ENCODE measurements around the gene DNAJA2. TPM values are rescaled to one million over a fixed set of nuclear protein-coding genes. Genes with fewer than 3 reads are reported as not detected.

The DNAJA2 gene
- total and polyA plus RNA-seq, 9 of the 15 experiments (the other 6 are each of a cell fraction or from before 2014, with no cell fraction given), result 24.1 to 75.9 (median 50.7) TPM

- TF ChIP-seq MBD1 (CRISPR knock-in tag; IDR thresholded peaks at IDR 0.05) (no peak), PBX2 (CRISPR knock-in tag; IDR thresholded peaks at IDR 0.05; ENCODE audit: low read depth) (no peak), PBX2 (tag; conservative IDR thresholded peaks at IDR 0.05; ENCODE audit: low read depth) (no peak), NCOA6 (IDR thresholded peaks at IDR 0.05) (no peak), SIN3B (IDR thresholded peaks at IDR 0.05; ENCODE audit: low read depth) (no peak)
Observed at GRCh38 chr16:46986896-46987295, 13.4 kb upstream of the DNAJA2 start (continued).

GRCh38 chr16:46986438-46986837 is 13.0 kb upstream of the DNAJA2 start:
- H3K4me2 ChIP-seq (ENCODE audit: insufficient read depth, low read length), result no peak overlapping the region
- no peaks in the 10 kb centered on the region for H3K9me3 ChIP-seq (replicated peaks; ENCODE audit: control insufficient read depth, insufficient read depth, low read depth, low read length)
- H3K27me3 ChIP-seq (ENCODE audit: control insufficient read depth in 2 of 2, insufficient read depth in 2 of 2, low read length in 2 of 2), result peaks cover 23% of the 10 kb centered on the region in 2 experiments
- no peak for ATAC-seq
- FAIRE-seq, result no peak
- intact Hi-C loops (cut with micrococcal nuclease), result no loop called here
- in situ Hi-C loops (cut with MboI), result no loop called here
- no peak overlapping the region for H3K27ac ChIP-seq (ENCODE audit: extremely low read depth, low read depth, low read length)
- ChIA-PET POLR2A (interaction anchor here (0.6 to 1.2 kb wide), 3 partner anchors 13 to 639 kb away, joined by 3 to 7 read pairs (median 3); partner anchors contain the start of gene DNAJA2), CTCF (ENCODE audit: low intra/inter-chr PET ratio) (no interaction called here)
- H3K9me1 ChIP-seq (ENCODE audit: control insufficient read depth, insufficient read depth, low read length), result no peaks in the 10 kb centered on the region
- no peak overlapping the region for H3K9ac ChIP-seq (ENCODE audit: insufficient read depth in 1 of 2, low read depth in 2 of 2, low read length in 2 of 2)
- H4K20me1 ChIP-seq (replicated peaks; ENCODE audit: control insufficient read depth, insufficient read depth, low read length), result no peaks in the 10 kb centered on the region
- H3K4me1 ChIP-seq (replicated peaks in 1 of 2; ENCODE audit: control insufficient read depth in 2 of 2, insufficient read depth in 2 of 2, low read length in 2 of 2), result no peaks in the 10 kb centered on the region
- WGBS (ENCODE audit: insufficient coverage, low coverage, missing lambda C conversion rate), result 0% methylated on average over 3 of the region's 3 CpGs
- no peak overlapping the region for H2AFZ ChIP-seq (ENCODE audit: low read depth, low read length)
- H3K79me2 ChIP-seq (ENCODE audit: control insufficient read depth, insufficient read depth, low read length), result no peaks in the 10 kb centered on the region
- BruUV-seq (replicated peaks), result no TSS peak
- H3K36me3 ChIP-seq (ENCODE audit: control insufficient read depth, insufficient read depth, low read length), result no peaks in the 10 kb centered on the region
- H3K4me3 ChIP-seq, result no peak overlapping the region
- no peak for DNase-seq (ENCODE audit: extremely low read depth in 1 of 4, low spot score in 3 of 4)
- no peak for TF ChIP-seq MYNN (IDR thresholded peaks at IDR 0.05)
- no peak for TF ChIP-seq MYNN (CRISPR knock-in tag; IDR thresholded peaks at IDR 0.05)
- TF ChIP-seq RBBP5 (IDR thresholded peaks at IDR 0.05; ENCODE audit: borderline replicate concordance, insufficient read depth, low read length, poor library complexity, severe bottlenecking), result no peak
- no peak for TF ChIP-seq MBD1 (CRISPR knock-in tag; IDR thresholded peaks at IDR 0.05)
- TF ChIP-seq ZNF277 (CRISPR knock-in tag; IDR thresholded peaks at IDR 0.05; ENCODE audit: borderline replicate concordance), result no peak
- TF ChIP-seq NRF1 (conservative IDR thresholded peaks at IDR 0.05 in 1 of 2, IDR thresholded peaks at IDR 0.05 in 1 of 2), result no peak
- TF ChIP-seq ZNF717 (CRISPR knock-in tag; IDR thresholded peaks at IDR 0.05), result no peak
- no peak for TF ChIP-seq TAL1 (IDR thresholded peaks at IDR 0.05)
- TF ChIP-seq ATF2 (CRISPR knock-in tag; IDR thresholded peaks at IDR 0.05), result no peak
